ENCODE results near the gene MS4A4A. TPM values are rescaled to one million over a fixed set of nuclear protein-coding genes. Genes with fewer than 3 reads are reported as not detected.
"Not testable (repeated sequence)": the region's sequence is repeated elsewhere in the genome, so short reads cannot be mapped to it uniquely, and the experiment has no call there.

The MS4A4A gene
- total and polyA plus RNA-seq, 4 experiments from 2014 or later, result 0.39 to 0.99 TPM; not detected in 2

DNA sequence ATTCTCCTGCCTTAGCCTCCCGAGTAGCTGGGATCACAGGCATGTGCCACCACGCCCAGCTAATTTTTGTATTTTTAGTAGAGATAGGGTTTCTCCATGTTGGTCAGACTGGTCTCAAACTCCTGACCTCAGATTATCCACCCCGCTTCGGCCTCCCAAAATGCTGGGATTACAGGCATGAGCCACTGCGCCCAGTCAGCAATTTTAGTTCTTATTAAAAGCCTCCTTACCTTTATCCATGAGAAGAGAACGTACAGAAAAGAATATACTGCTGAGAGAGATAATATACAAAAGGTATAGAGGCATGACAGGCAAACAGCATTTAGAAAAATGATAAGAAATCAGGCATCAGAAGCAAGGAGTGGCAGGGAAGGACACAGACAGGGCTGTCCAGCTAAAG is 21.4 kb downstream of the MS4A4A start:
- intact Hi-C loops (cut with micrococcal nuclease); H3K4me1 ChIP-seq (ENCODE audit: insufficient read depth, low read length); H3K36me3 ChIP-seq (ENCODE audit: insufficient read depth, low read length); H3K27me3 ChIP-seq (ENCODE audit: insufficient read depth, low read length); DNase-seq; H3K27ac ChIP-seq (ENCODE audit: low read depth, low read length); H3K4me3 Mint-ChIP-seq; H3K36me3 Mint-ChIP-seq; CTCF ChIA-PET (ENCODE audit: partially characterized antibody); POLR2A ChIA-PET (ENCODE audit: partially characterized antibody); H3K4me1 Mint-ChIP-seq; H3K4me3 ChIP-seq (ENCODE audit: low read length in 2 of 2); H3K27ac Mint-ChIP-seq; H3K9me3 Mint-ChIP-seq; H3K9me3 ChIP-seq (ENCODE audit: control insufficient read depth in 1 of 2, low read length in 2 of 2): not testable (repeated sequence)
- peaks cover 12% of the 10 kb centered on the region in 2 donors for H3K27me3 Mint-ChIP-seq

DNA sequence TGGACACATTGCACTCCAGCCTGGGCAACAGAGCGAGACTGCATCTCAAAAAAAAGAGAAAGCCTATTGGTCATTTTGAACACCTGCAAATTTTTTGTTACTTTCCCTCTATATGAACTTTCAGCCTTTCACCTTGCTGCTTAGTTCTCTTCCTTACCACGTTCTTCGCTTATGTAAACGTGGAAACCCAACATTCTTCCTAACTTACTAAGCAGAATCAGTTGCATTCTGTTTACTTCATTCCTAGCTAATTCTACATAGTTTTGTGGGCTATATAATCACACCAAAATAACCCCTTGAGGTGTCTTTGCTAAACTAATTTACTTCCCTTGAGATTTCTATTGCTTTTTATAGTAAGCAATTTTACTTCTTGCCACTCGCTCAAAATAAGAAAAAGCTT is 23.2 kb downstream of the MS4A4A start:
- Mint-ChIP-seq H3K4me1 (no peaks in the 10 kb centered on the region), H3K36me3 (no peaks in the 10 kb centered on the region), H3K4me3 (no peak overlapping the region), H3K27ac (no peak overlapping the region), H3K27me3 (peaks cover 12% of the 10 kb centered on the region in 2 donors), H3K9me3 (peaks cover 0 to 4% (median 0%) of the 10 kb centered on the region in 8 donors)
- peaks cover 4% of the 10 kb centered on the region for H3K27me3 ChIP-seq (ENCODE audit: insufficient read depth, low read length)
- no peak for DNase-seq
- H3K27ac ChIP-seq (ENCODE audit: low read depth, low read length), result no peak overlapping the region
- intact Hi-C loops (cut with micrococcal nuclease), result no loop called here
- ChIA-PET POLR2A (ENCODE audit: partially characterized antibody) (no interaction called here), CTCF (ENCODE audit: partially characterized antibody) (no interaction called here)
- no peaks in the 10 kb centered on the region for H3K4me1 ChIP-seq (ENCODE audit: insufficient read depth, low read length)
- H3K4me3 ChIP-seq (ENCODE audit: low read length in 2 of 2), result no peak overlapping the region
- H3K36me3 ChIP-seq (ENCODE audit: insufficient read depth, low read length), result no peaks in the 10 kb centered on the region
- no peaks in the 10 kb centered on the region for H3K9me3 ChIP-seq (ENCODE audit: control insufficient read depth in 1 of 2, low read length in 2 of 2)

DNA sequence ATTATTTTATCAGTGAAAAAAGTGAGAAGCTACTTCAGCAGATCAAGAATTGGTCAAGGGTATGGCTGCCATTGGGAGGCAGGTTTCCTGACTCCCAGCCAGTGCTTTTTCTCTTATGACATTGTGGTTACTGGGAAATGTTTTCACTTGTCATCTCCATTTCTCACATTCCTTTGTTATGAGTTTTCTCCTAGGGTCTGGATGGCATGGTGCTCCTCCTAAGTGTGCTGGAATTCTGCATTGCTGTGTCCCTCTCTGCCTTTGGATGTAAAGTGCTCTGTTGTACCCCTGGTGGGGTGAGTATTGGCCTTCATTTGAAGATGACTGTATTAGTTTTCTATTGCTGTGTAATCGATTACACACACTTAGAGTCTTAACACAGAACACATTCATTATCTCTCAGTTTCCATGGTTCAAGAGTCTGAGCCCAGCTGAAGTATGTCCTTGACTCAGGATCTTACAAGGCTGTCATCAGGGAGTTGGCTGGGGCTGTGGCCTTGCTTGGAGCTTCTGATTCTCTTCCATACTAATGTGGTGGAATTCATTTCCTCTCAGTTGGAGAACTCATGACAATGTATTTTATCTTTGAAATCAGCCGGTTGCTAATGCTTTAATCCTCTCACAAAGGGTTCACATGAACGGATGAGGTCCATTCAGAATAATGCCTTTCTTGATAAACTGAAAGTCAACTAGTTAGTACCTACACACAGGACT is 25.6 kb downstream of the MS4A4A start:
- Mint-ChIP-seq H3K27me3 (peaks cover 9 to 12% of the 10 kb centered on the region in 2 donors), H3K4me1 (no peaks in the 10 kb centered on the region), H3K4me3 (no peak overlapping the region), H3K9me3 (peaks cover 0 to 4% (median 0%) of the 10 kb centered on the region in 8 donors), H3K36me3 (no peaks in the 10 kb centered on the region), H3K27ac (no peak overlapping the region)
- Histone ChIP-seq H3K9me3 (ENCODE audit: control insufficient read depth in 1 of 2, low read length in 2 of 2) (no peaks in the 10 kb centered on the region), H3K4me3 (ENCODE audit: low read length in 2 of 2) (no peak overlapping the region), H3K27me3 (ENCODE audit: insufficient read depth, low read length) (peaks cover 4% of the 10 kb centered on the region), H3K4me1 (ENCODE audit: insufficient read depth, low read length) (no peaks in the 10 kb centered on the region), H3K36me3 (ENCODE audit: insufficient read depth, low read length) (no peaks in the 10 kb centered on the region), H3K27ac (ENCODE audit: low read depth, low read length) (no peak overlapping the region)
- CTCF ChIA-PET (ENCODE audit: partially characterized antibody), result no interaction called here
- POLR2A ChIA-PET (ENCODE audit: partially characterized antibody), result no interaction called here
- no peak for DNase-seq
- intact Hi-C loops (cut with micrococcal nuclease), result no loop called here

DNA sequence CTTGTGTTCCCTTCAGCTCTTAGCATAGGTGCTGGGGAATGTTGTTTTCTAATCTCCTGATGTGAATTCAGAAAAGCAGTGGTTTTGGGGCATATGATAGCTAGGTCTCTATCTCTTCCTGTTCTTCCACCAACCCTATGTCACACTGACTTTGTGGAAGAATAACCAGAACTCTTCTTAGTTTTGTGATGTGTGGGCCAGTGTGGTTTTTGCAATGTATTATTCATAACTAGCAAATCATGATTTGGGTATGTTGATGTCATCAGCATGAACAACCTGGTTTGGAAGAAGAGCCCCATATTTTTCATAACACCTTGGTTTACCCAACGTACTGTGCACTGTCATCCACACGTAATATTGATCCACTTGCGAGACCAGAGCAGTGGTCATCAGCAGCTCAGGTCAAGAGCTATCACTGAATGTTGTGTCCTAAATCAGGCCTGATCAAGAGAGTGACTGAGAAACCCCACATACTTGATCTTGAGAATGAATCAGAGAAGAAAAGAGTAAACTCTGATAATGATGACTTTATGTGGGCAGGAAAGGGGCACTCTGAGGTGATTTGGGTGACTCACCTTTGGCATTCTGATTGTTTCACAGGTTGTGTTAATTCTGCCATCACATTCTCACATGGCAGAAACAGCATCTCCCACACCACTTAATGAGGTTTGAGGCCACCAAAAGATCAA is 27.2 kb downstream of the MS4A4A start:
- intact Hi-C loops (cut with micrococcal nuclease), result no loop called here
- no peak overlapping the region for H3K4me3 ChIP-seq (ENCODE audit: low read length in 2 of 2)
- POLR2A ChIA-PET (ENCODE audit: partially characterized antibody), result interaction anchor here (0.8 kb wide), 1 partner anchor 15 kb away, joined by 3 read pairs; no protein-coding TSS in a partner anchor
- Mint-ChIP-seq H3K27ac (no peak overlapping the region), H3K4me3 (no peak overlapping the region), H3K4me1 (no peaks in the 10 kb centered on the region), H3K36me3 (no peaks in the 10 kb centered on the region), H3K9me3 (peaks cover 0 to 4% (median 0%) of the 10 kb centered on the region in 8 donors), H3K27me3 (peaks cover 6 to 8% of the 10 kb centered on the region in 2 donors)
- H3K27me3 ChIP-seq (ENCODE audit: insufficient read depth, low read length), result peaks cover 4% of the 10 kb centered on the region
- H3K4me1 ChIP-seq (ENCODE audit: insufficient read depth, low read length), result no peaks in the 10 kb centered on the region
- no peak for DNase-seq
- no peaks in the 10 kb centered on the region for H3K9me3 ChIP-seq (ENCODE audit: control insufficient read depth in 1 of 2, low read length in 2 of 2)
- H3K36me3 ChIP-seq (ENCODE audit: insufficient read depth, low read length), result no peaks in the 10 kb centered on the region
- CTCF ChIA-PET (ENCODE audit: partially characterized antibody), result no interaction called here
- no peak overlapping the region for H3K27ac ChIP-seq (ENCODE audit: low read depth, low read length)

DNA sequence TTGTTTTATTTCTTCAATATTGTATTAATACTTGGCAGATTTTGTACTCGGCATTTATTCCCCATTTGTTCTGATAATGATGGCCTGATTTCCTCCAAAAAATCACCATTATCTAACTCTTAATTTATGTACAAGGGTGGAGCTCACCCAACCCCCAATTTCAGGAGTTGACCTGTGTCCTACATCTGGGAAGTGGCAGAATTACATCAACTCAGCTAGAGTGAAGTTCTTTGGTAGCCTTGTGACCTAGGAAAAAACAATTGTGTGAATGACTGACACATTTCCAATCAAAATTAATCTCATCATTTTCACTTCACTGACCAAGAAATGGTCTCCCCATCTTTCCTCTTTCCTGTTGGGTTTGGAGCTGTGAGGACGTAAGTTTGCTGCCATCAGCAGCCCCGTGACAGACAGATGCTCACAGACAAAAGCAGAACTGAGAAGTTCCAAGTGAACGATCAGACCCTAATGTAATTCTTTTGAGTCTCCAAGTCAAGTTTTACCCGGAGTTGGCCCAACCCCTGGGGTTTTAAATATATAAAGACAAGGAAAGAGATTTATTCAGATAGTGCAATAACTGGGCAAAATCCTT is 30.0 kb downstream of the MS4A4A start:
- Mint-ChIP-seq H3K36me3 (no peaks in the 10 kb centered on the region), H3K9me3 (peaks cover 0 to 4% (median 0%) of the 10 kb centered on the region in 8 donors), H3K4me1 (no peaks in the 10 kb centered on the region), H3K27me3 (peaks cover 8 to 14% of the 10 kb centered on the region in 2 donors), H3K27ac (no peak overlapping the region), H3K4me3 (no peak overlapping the region)
- no peak for DNase-seq
- Histone ChIP-seq H3K4me3 (ENCODE audit: low read length in 2 of 2) (no peak overlapping the region), H3K36me3 (ENCODE audit: insufficient read depth, low read length) (no peaks in the 10 kb centered on the region), H3K27me3 (ENCODE audit: insufficient read depth, low read length) (peaks cover 4% of the 10 kb centered on the region), H3K4me1 (ENCODE audit: insufficient read depth, low read length) (no peaks in the 10 kb centered on the region), H3K9me3 (ENCODE audit: control insufficient read depth in 1 of 2, low read length in 2 of 2) (no peaks in the 10 kb centered on the region), H3K27ac (ENCODE audit: low read depth, low read length) (no peak overlapping the region)
- ChIA-PET POLR2A (ENCODE audit: partially characterized antibody) (no interaction called here), CTCF (ENCODE audit: partially characterized antibody) (no interaction called here)
- intact Hi-C loops (cut with micrococcal nuclease), result no loop called here

DNA sequence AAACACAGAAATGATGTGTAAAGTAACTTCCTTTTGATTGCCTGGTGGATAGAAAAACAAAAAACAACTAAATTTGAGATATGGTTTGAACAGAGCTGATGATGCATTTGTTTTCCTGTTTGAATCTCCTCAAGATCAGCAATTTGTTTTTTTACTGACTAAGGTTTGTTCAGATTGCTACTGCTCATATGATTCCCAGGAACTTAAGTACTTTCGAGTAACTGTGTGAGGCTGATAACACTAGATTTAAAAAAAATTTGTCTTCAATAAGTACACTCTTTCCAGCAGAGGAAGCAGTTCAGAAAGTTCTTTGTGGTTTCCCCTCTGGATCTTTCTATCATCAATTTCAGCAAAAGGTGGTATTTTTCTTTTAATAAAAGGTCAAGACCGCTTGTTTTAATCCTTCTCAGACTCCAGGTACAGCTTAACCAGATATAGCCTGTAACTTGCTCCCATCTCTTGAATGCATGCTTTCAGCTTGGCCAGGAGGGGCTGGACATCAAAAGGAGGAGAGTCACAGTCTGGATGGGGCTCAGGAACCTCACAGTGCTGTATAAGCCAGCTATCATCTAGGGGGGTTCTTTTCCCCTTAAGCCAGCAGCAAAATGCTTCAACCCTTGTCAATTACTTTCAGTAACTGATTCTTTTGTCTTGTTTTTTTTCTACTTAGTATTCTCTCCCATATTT is 34.3 kb downstream of the MS4A4A start:
- Mint-ChIP-seq H3K4me3 (no peak overlapping the region), H3K36me3 (peaks cover 0 to 2% of the 10 kb centered on the region in 2 donors), H3K27ac (no peak overlapping the region), H3K27me3 (peaks cover 10 to 11% of the 10 kb centered on the region in 2 donors), H3K4me1 (no peaks in the 10 kb centered on the region), H3K9me3 (peaks cover 0 to 18% (median 10%) of the 10 kb centered on the region in 8 donors)
- H3K27ac ChIP-seq (ENCODE audit: low read depth, low read length), result no peak overlapping the region
- no peaks in the 10 kb centered on the region for H3K4me1 ChIP-seq (ENCODE audit: insufficient read depth, low read length)
- intact Hi-C loops (cut with micrococcal nuclease), result no loop called here
- H3K4me3 ChIP-seq (ENCODE audit: low read length in 2 of 2), result no peak overlapping the region
- no peaks in the 10 kb centered on the region for H3K36me3 ChIP-seq (ENCODE audit: insufficient read depth, low read length)
- no peak for DNase-seq
- no peaks in the 10 kb centered on the region for H3K9me3 ChIP-seq (ENCODE audit: control insufficient read depth in 1 of 2, low read length in 2 of 2)
- ChIA-PET CTCF (ENCODE audit: partially characterized antibody) (no interaction called here), POLR2A (ENCODE audit: partially characterized antibody) (no interaction called here)
- H3K27me3 ChIP-seq (ENCODE audit: insufficient read depth, low read length), result no peaks in the 10 kb centered on the region

DNA sequence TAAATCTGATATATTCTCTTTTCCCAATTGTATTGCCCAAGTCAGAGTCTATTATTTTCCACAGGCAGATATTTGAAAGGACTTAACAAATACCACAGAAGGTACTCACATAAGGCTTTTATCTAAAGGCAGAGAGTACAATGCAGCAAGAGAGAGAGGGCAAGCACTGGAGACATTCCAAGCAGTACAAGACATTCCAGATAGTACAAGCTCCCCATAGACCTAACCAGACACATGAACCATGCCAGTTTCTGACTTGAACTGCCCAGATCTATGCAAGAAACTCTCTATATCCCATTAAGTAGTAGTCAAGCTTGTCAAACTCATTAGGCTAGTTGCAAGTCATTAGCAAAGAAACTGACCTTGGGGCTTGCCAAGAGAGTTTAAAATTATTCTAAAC is 35.4 kb downstream of the MS4A4A start:
- peaks cover 0 to 7% of the 10 kb centered on the region in 2 donors for H3K36me3 Mint-ChIP-seq
- ChIA-PET CTCF (ENCODE audit: partially characterized antibody) (interaction anchor here (0.7 kb wide), 1 partner anchor 14 kb away, joined by 3 read pairs; no protein-coding TSS in a partner anchor), POLR2A (ENCODE audit: partially characterized antibody) (no interaction called here)
- peaks cover 0 to 29% (median 18%) of the 10 kb centered on the region in 8 donors for H3K9me3 Mint-ChIP-seq
- Histone ChIP-seq H3K36me3 (ENCODE audit: insufficient read depth, low read length) (no peaks in the 10 kb centered on the region), H3K4me3 (ENCODE audit: low read length in 2 of 2) (no peak overlapping the region), H3K4me1 (ENCODE audit: insufficient read depth, low read length) (no peaks in the 10 kb centered on the region), H3K27me3 (ENCODE audit: insufficient read depth, low read length) (no peaks in the 10 kb centered on the region), H3K9me3 (ENCODE audit: control insufficient read depth in 1 of 2, low read length in 2 of 2) (peaks cover 0 to 3% of the 10 kb centered on the region in 2 donors), H3K27ac (ENCODE audit: low read depth, low read length) (no peak overlapping the region)
- no peak overlapping the region for H3K27ac Mint-ChIP-seq
- H3K4me3 Mint-ChIP-seq, result no peak overlapping the region
- no peaks in the 10 kb centered on the region for H3K4me1 Mint-ChIP-seq
- peaks cover 8 to 11% of the 10 kb centered on the region in 2 donors for H3K27me3 Mint-ChIP-seq
- no peak for DNase-seq
- intact Hi-C loops (cut with micrococcal nuclease), result no loop called here

Measured in CD4-positive, alpha-beta memory T cell (primary cell).